HG03460 (cell line): ENCODE measurements around the gene ACY1.

Experiments
- ATAC-seq: cut with Tn5 transposase; IDR thresholded peaks from one replicate; pipeline ENCODE4 v1.9.1; 2021; ENCODE audit not compliant: unreplicated experiment

ACY1 gene

DNA sequence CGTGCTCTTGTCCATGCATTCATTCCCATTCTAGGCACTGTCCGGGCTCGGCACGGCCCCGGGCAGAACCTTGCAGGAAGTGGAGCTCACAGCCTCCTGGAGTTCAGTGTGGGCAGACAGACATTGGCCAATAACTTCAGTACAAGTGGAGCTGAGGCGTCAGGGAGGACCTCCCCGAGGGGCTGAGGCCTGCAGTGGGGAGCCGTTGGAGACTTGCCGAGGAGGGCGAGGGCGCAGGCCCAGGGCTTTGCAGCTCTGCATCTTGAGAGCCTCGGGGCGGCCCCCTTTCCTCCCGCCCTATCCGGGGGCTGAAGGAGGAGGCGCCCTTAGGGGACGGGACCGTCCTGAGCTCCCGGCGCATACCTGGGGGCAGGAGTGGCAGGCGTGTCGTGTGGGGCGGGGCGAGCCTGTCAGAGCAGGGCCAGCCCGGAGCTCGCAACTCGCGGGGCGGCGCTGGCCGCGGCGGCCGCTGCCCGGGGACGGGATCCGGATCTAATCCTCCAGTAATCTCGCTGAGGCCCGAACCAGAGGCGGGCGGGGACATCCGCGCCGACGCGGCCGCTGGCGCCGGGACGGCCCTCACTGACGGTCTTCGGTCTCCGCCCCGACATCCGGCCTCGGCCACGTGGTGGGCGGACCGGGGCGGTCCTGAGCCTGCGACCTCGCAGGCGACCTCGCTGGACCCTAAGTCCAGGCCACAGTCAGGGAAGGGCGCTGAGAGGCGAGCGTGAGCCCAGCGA lies at the start of gene ACY1:
TSS of gene ACY1 (plus strand) at position 698 of the 740 bp plus-strand sequence. CDS start 530 bp downstream, outside the sequence.
- ATAC-seq: peak; percentile 72

DNA sequence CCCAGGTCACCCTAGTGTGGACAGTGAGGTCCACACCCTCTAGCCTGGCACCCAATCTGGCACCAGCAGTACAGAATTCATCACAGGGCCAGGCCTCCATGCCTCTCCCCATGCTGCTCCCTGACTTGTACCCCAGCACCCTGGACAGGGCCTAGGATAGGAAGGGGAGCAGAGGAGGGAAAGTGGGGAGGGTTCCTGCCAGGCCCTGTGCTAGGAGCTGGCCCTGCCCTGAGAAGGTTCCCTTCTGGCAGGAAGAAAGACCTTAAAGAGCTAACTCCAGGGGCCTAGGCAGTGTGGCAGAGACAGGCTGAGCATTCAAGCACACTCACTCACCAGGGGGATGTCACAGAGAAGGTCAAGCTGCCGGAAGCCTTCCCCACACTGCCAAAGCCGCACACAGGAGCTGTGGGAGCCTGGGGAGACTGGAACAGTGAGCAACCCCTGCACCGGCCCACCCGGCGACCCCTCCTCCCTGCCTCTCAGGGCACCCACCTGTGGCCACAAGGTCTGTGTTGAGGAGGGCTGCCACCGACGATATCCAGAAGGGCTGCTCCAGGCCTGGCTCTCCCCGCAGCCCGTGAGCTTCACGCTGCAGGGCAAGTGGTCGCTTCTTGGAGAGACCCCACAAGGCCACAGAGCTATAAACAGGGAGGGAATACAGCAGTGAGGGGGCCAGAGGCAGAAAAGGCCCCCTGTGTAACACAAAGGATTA lies 49.0 kb upstream of the ACY1 start:
- no peak for ATAC-seq

DNA sequence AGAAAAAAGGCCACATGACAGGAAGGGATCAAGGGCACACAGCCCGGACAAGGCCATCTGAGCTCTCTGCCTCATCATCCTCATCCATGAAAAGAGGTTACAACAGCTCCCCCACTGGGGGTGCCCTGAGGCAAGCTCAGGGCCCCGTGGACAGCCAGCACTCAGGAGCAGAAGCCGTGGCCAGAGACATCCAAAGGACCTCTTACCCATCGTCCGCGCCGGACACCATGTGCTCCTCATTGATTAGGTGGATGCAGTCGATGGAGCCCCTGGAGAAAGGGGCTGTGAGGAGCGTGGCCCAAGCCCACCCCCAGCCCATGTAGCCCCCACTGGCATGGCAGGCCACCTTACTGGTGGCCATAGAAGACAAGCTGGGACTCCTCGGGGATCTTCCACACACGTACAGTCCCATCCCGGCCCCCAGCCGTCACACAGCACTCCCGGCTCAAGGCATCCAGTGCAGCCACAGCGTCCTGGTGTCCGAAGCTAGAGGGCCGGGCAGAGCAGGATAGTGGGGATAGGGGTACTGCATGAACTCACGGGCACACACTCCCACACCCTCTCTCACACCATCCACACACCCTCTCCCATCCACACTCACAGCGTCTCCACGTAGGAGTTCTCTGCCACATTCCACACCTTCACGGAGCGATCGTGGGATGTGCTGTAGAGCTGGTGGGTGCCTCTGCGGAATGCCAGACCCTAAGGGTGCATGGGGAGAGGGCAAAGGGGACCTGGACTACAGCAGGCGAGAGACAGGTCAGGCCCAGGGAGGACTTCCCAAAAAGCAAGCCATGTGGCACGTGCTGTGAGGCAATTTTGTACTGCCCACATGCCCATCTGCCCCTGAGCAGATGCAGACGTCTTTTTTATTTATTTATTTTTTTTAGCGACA lies 48.1 kb upstream of the ACY1 start:
- ATAC-seq: no peak

DNA sequence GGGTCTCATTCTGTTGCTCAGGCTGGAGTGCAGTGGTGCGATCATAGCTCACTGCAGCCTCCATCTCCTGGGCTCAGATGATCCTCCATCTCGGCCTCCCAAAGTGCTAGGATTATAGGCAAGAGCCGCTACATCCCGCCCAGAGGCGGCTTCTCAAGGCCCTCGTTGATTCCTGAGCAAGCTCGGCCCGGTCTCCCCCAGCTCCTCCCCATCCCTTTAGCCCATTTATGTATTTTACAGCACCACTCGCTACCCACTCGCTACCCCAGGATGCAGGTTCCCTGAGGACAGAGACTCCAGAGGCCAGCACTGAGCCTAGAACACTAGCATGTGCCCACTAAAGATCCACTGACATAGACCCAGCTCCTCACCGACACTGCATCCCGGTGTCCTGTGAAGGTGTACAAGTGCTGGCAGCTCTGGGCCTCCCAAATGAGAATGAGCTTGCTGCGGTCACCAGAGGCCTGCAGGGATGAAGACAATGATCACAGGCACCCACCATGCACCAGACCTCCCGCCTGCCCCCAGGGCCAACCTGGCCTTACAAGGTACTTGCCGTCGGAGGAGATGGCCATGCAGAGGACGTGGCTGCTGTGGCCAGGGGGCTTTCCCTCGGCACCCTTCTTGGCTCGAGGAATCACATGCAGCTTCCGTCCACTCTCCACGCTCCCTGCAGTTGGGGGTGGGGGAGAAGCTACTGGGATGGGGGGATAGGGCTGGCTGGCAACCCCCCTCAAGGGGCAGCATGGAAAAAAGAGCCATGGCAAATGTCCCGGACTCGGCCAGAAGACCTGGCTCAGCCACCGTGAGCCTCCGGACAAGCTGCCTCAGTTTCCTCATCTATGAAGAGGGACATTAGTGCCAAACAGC lies 47.2 kb upstream of the ACY1 start:
- no peak for ATAC-seq

DNA sequence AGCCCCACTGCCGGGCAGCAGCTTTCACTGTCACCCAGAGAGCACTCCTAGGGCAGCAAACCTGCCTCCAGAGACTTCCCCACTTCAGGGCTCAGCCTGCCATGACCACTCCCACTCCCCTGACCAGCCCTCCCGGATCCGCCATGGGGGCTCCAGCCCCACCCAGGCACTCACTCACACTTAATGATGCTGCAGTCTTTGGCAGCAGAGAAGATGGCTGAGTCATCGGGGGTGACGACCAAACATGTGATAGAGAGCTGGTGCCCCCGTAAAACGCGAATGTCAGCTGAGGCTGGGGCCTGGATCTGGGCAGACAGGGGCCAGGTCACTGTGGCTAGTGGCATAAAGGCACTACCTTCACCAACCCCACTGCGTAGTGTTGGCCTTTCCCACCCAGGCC lies 46.3 kb upstream of the ACY1 start:
- ATAC-seq: no peak

DNA sequence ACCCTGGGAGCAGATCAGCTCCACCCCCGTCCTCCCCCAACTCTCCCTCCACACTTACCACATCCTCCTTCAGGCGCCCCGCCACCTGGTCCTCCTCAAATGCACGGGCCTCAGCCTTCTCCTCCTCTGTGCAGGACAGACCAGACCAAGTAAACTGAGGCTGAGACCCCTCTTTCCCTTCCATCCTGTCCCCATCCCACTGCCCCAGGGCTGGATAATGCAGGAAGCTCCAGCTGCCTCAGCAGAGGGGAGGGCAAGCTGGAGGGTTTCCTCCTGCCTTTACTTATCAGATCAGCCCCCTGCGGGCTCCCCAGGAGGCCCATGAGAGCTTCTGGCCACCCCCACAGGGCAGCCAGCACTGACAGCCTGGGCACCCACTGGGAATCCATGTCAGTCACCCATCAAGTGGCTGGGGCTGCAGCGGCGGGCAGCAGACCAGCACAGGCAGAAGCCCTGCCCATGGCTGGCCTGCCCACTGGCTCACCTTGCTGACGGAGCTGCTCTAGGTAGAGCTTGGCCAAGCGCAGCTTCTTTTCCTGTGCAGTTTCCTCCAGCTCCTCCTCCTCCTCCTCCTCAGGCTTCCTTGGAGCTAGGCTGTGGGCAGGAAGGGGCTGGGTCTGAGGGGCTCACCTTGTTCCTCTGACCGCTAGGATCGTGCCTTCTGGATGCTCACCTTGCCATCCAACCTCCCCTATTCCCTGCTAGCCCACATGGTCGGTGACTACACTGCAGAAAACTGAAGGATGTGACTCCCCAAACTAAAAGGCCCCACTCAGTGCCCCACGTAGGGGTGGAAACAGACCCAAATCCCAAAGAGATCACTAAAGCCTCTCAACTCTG lies 45.5 kb upstream of the ACY1 start:
- ATAC-seq: no peak

DNA sequence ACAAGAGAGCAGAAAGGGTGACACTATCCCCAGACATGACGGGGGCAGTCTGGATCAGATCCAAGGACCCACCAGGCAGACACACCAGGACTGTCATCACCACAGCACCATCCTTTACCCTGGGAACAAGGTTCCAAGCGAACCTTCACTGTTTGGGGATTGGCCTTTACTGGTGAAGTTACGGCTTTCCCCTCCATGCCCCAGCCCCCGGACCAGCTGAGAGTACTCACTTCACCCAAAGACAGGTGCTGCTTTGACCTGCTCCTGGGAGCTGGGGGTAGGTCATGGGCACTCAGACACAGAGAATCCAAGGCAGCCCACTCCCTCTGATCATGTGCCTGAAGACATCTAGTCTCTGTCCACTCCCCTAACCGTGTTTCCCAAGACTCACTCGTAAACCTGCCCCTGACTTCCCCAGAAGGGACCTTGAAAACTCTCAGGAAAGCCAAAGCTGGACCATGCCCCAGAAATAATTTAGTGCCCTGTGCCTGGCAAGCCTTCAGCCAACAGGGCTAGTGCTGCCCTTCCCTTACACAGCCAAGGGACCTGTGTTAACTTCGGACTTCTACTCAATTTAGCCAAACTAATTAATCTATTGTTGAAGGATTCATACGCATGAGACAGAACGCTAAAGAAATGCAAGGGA lies 44.4 kb upstream of the ACY1 start:
- no peak for ATAC-seq

DNA sequence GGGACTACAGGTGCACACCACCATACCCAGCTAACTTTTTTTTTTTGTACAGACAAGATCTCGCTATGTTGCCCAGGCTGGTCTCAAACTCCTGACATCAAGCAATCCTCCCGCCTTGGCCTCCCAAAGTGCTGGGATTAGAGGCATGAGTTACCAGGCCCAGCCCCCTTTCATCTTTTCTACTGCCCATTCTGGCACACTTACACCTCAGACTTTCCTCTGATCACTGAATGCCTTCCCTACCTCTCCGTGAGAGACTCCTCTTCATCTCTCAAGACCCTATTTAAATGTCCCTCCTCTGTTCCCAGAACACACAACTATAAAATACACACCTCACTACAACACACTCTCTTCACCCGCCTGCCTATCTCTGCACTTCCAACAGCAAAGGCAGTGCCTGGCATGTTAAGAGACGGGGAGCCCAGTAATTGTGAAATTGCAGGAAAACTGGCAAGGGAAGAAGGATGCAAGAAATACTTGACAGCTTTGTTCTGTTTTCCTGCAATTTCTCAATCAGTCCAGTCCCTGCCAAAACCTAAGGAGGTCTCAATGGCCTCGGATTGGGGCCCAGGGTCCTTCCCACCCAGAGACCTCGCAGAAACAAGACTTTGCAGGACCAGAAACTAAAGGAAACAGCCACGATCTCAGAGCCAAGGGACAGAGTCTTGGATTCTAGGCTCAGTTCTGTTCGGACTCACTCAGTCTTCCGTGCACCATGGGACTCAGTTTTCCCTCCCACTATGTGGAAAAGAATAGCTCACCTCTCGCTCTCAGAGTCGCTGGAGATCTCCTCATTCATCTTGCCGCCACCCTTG lies 42.5 kb upstream of the ACY1 start:
- ATAC-seq: no peak

DNA sequence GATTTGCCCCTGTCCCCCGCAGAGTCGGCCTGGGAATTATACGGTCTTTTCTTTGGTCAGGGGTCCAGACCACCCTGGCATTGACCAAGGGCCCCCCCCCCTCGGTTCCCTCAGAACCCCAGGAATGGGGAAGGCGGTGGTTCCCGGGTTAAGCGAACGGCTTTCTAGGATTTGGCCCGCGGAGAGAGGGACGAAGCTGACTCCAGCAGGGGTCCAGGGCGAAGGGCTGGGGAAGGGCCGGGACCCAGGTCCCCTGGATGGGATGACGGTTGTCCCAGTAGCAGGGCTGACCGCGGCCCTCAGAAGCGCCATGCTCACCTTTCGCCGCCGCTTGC lies 41.9 kb upstream of the ACY1 start:
- ATAC-seq: no peak

DNA sequence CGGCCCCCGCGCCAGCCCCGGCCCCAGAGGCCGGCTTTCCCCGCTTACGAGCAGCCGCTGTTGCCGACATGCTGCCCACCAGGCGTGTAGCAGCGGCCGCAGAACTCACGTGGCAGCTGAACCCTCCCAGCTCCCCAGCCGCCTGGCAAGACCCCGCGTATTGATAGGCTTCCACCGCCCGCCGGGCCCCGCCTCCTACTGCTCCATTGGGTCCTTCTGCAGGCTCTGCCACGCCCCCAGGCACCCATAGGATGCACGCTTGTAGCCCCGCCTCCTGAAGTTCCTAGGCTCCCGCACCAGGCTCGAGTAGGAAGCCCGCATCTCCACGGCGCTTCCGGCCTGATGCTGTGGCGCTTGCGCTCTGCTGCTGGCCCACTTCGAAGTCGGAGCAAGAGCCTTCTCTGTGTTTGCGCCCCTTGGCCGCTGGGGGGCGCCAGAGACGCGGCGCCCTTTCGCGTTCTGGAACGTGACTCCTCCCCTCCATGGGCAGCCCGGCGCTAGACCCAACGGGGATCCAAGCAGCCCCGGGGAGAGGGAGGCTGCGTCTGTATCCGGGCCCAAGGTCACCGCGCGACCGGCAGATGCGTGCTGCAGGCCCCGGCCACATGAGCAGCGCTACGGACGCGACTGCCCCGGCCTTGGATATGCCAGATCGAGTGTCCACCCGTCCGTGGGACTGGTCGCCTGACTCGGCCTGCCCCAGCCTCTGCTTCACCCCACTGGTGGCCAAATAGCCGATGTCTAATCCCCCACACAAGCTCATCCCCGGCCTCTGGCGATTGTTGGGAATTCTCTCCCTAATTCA lies 41.3 kb upstream of the ACY1 start, which contains the start of the genes PARP3 and RRP9:
TSS of gene PARP3 (plus strand) at position 566 of the 805 bp plus-strand sequence. CDS start 993 bp downstream, outside the sequence.
TSS of gene RRP9 (minus strand) at position 107 of the 805 bp plus-strand sequence. CDS start at position 70, 37 bp downstream.
- peak; percentile 88 for ATAC-seq

DNA sequence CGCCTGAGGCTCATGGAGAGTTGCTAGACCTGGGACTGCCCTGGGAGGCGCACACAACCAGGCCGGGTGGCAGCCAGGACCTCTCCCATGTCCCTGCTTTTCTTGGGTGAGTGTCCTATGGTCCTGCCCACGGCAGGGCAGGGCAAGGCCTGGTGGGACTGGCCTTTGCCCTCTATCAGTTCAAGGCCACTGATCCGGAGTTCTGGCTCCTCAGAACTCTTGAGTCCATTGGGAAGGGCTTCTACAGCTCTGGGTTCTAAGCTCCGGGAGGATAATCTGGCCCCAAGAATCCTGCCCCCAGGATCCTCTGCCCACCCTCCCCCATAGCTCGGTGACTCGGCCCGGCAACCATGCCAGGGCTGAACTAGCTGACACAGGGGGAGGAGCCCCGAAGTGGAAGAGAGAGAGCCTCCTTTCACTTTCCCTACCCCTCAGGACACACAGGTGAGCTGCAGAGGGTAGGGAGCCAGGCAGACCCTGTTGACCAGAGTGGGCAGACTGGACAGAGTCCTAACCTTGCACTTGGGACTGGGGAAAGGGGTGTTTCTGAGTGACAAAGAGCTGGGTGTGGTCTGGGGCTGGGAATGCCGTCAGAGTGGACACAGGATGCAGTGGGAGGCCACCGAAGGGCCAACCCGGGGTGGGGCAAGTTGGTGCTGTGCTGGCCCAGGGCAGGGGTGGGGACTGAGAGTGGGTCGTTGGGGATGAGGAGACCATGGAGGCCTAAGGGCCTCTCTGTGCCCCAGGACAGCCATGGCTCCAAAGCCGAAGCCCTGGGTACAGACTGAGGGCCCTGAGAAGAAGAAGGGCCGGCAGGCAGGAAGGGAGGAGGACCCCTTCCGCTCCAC lies 40.5 kb upstream of the ACY1 start:
- ATAC-seq: peak; percentile 29

DNA sequence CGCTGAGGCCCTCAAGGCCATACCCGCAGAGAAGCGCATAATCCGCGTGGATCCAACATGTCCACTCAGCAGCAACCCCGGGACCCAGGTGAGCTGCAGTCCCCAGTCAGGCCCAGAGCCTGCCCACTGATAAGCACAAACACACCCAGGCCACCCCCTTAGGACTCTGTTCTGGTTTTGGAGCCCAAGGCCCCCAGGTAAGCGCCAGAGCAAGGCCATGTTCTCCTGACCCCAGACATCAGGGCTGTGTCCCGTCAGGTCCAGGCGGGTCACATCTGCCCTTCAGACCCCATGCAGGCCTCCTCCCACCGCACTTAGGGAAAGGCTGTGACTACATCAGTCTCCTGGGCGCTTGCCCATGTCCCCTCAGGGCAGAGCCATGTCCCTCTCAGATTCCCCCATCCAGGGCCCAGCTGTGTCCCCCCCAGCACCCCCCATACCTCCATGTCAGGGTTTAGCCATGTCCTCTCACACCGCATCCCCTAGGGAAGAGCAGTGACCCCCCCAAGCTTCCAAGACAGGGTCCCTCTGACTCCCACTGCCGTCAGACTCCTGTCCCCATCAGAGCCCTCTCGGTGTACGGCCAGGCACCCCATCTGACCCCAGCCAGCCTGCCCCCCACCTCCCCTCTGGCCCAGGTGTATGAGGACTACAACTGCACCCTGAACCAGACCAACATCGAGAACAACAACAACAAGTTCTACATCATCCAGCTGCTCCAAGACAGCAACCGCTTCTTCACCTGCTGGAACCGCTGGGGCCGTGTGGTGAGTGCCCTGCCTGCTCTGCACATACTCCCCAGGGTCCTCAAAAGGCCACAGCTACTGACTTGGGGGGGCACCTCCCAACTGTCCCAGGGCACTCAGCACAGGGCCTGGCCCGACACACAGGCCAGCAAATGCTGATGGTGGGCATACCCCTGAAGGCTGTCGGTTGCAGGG lies 39.6 kb upstream of the ACY1 start:
- no peak for ATAC-seq

DNA sequence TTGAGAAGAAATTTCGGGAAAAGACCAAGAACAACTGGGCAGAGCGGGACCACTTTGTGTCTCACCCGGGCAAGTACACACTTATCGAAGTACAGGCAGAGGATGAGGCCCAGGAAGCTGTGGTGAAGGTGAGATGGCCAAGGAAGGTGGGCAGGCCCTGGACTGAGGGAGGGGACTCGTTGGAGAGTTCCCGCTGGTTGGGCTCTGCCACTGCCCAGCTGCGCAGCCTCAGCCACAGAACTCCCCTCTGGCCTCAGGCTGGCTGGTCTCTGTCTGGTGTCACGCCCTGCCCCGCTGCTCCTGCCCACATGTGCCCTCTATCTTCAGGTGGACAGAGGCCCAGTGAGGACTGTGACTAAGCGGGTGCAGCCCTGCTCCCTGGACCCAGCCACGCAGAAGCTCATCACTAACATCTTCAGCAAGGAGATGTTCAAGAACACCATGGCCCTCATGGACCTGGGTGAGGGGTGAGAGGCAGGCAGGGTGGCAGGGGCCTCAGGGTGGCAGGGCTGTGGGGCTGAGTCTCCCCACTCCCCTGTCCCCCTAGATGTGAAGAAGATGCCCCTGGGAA lies 38.8 kb upstream of the ACY1 start:
- no peak for ATAC-seq

DNA sequence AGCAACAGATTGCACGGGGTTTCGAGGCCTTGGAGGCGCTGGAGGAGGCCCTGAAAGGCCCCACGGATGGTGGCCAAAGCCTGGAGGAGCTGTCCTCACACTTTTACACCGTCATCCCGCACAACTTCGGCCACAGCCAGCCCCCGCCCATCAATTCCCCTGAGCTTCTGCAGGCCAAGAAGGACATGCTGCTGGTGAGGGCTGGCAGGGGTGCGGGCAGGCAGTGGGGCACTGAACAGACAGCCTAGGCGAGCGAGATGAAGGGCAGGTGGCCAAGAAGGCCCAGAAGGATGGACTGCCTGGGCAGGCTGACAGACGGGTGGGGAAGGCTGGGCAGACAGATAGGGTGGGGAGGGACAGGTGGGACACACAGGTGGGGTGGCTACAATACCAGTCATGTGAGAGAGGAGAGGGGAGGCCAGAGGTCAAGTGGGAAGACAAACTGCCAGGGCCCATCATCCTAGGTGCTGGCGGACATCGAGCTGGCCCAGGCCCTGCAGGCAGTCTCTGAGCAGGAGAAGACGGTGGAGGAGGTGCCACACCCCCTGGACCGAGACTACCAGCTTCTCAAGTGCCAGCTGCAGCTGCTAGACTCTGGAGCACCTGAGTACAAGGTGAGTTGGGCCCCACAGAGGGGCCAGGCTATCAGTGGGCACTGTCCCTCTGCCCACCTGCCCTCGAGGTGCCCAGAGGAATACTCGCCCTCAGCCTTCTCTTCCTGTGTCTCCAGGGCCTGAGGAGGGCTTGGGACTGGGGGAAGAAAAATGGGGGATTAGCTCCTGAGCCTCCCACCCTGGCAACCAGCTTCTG lies 38.1 kb upstream of the ACY1 start:
- no peak for ATAC-seq
